PC-9 (cell line): ENCODE data around the gene RPS6KA3.

Experiments used
- EZH2 ChIP-seq: fragments of 200-600 bp; sonication (generic); IDR thresholded peaks from 2 replicates; pipeline ENCODE4 v1.8.0; 2017; ENCODE audit warnings: antibody characterized with exemption, low read depth
- TF ChIP-seq, protein P1 (sequence below): fragments of 200-600 bp; sonication (generic); conservative IDR thresholded peaks from 2 replicates; pipeline ENCODE4 v1.6.1; 2017; ENCODE audit warnings: mixed run types, antibody characterized with exemption, mild to moderate bottlenecking, moderate library complexity

GRCh38 chrX:20237864-20238263 is 28.8 kb downstream of the RPS6KA3 start:
- TF ChIP-seq, protein P1, sequence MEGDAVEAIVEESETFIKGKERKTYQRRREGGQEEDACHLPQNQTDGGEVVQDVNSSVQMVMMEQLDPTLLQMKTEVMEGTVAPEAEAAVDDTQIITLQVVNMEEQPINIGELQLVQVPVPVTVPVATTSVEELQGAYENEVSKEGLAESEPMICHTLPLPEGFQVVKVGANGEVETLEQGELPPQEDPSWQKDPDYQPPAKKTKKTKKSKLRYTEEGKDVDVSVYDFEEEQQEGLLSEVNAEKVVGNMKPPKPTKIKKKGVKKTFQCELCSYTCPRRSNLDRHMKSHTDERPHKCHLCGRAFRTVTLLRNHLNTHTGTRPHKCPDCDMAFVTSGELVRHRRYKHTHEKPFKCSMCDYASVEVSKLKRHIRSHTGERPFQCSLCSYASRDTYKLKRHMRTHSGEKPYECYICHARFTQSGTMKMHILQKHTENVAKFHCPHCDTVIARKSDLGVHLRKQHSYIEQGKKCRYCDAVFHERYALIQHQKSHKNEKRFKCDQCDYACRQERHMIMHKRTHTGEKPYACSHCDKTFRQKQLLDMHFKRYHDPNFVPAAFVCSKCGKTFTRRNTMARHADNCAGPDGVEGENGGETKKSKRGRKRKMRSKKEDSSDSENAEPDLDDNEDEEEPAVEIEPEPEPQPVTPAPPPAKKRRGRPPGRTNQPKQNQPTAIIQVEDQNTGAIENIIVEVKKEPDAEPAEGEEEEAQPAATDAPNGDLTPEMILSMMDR: no peak
- no peak for TF ChIP-seq EZH2
